Measurements from ENCODE around the gene CDK12. TPM values are rescaled to one million over a fixed set of nuclear protein-coding genes. Genes with fewer than 3 reads are reported as not detected.

Gene CDK12
- total and polyA plus RNA-seq, 9 of the 15 experiments (the other 6 are each of a cell fraction or from before 2014, with no cell fraction given), result 3.4 to 65.6 (median 36.8) TPM

- TF ChIP-seq GTF3C2 (IDR thresholded peaks at IDR 0.05; ENCODE audit: borderline replicate concordance, extremely low read depth, insufficient read length) (no peak), TCF3 (CRISPR knock-in tag; IDR thresholded peaks at IDR 0.05) (no peak), MYNN (IDR thresholded peaks at IDR 0.05) (no peak), MYNN (CRISPR knock-in tag; IDR thresholded peaks at IDR 0.05) (no peak), HMGXB4 (CRISPR knock-in tag; IDR thresholded peaks at IDR 0.05) (no peak; the same call in 1 of the 2 replicates), ZNF239 (CRISPR knock-in tag; IDR thresholded peaks at IDR 0.05) (no peak), AFF1 (IDR thresholded peaks at IDR 0.05; ENCODE audit: low read depth in 1 of 2, partially characterized antibody in 2 of 2) (peak in 1 of 2 experiments; percentile 87), POLR2H (tag; IDR thresholded peaks at IDR 0.05; ENCODE audit: low read depth) (peak; percentile 94), MAZ (CRISPR knock-in tag; conservative IDR thresholded peaks at IDR 0.05 in 1 of 2, IDR thresholded peaks at IDR 0.05 in 1 of 2) (0 out of 4 replicates have a peak, but pooled peaks of 1 of the 2 experiments have one; percentile 30), ZNF609 (CRISPR knock-in tag; IDR thresholded peaks at IDR 0.05; ENCODE audit: borderline replicate concordance) (no peak), KLF1 (tag; IDR thresholded peaks at IDR 0.05) (no peak), ZNF41 (CRISPR knock-in tag; conservative IDR thresholded peaks at IDR 0.05) (no peak)
Measured at GRCh38 chr17:39450847-39451581, 10.3 kb upstream of the CDK12 start, which contains the start of gene MED1 (continued).

Data from K562 (cell line).